Superior temporal gyrus (tissue), 1 donor: ENCODE measurements around the gene OR51T1.
"Not testable (repeated sequence)": the region's sequence is repeated elsewhere in the genome, so short reads cannot be mapped to it uniquely, and the experiment has no call there.

ENCODE experiments used
- DNase-seq: peaks from one replicate; pipeline ENCODE4 v3.0.0-alpha.2; 2016; ENCODE audit errors: extremely low spot score

Gene OR51T1, protein sequence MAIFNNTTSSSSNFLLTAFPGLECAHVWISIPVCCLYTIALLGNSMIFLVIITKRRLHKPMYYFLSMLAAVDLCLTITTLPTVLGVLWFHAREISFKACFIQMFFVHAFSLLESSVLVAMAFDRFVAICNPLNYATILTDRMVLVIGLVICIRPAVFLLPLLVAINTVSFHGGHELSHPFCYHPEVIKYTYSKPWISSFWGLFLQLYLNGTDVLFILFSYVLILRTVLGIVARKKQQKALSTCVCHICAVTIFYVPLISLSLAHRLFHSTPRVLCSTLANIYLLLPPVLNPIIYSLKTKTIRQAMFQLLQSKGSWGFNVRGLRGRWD

DNA sequence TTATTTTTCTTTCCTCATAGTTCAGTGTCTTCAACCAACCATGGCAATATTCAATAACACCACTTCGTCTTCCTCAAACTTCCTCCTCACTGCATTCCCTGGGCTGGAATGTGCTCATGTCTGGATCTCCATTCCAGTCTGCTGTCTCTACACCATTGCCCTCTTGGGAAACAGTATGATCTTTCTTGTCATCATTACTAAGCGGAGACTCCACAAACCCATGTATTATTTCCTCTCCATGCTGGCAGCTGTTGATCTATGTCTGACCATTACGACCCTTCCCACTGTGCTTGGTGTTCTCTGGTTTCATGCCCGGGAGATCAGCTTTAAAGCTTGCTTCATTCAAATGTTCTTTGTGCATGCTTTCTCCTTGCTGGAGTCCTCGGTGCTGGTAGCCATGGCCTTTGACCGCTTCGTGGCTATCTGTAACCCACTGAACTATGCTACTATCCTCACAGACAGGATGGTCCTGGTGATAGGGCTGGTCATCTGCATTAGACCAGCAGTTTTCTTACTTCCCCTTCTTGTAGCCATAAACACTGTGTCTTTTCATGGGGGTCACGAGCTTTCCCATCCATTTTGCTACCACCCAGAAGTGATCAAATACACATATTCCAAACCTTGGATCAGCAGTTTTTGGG is at the start of gene OR51T1:
TSS of gene OR51T1 (plus strand) at position 41 of the 641 bp plus-strand sequence. CDS start at position 41, 0 bp downstream.
- no peak for DNase-seq

DNA sequence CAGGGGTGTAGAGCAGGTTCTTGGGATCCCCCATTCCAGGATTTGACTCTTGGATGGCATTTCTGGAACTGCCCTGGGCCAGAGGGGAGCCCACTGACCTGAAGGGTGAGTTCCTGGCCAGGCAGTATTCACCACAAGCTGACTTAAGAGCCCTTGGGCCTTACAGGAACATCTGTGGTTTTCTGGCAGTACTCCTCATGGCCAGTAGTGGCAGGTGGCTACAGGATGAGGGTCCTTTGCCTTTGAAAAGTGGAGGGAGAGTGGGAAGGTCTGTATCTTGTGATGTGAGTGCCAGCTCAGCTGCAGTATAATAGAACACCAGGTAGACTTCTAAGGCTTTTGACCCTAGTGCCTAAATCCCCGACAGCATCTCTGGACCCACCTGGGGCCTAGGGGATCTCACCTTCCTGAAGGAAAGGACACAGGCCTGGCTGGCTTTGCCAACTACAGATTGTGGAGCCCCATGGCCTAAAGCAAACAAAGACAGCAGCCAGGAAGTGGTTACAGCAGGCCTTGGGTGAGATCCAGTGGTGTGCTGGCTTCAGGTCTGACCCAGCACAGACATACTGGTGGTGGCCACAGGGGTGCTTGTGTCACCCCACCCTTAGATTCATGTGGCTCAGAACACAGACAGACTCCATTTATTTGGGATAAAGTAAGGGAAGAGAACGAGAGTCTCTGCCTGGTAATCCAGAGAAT is 41.7 kb upstream of the OR51T1 start:
- no peak for DNase-seq

DNA sequence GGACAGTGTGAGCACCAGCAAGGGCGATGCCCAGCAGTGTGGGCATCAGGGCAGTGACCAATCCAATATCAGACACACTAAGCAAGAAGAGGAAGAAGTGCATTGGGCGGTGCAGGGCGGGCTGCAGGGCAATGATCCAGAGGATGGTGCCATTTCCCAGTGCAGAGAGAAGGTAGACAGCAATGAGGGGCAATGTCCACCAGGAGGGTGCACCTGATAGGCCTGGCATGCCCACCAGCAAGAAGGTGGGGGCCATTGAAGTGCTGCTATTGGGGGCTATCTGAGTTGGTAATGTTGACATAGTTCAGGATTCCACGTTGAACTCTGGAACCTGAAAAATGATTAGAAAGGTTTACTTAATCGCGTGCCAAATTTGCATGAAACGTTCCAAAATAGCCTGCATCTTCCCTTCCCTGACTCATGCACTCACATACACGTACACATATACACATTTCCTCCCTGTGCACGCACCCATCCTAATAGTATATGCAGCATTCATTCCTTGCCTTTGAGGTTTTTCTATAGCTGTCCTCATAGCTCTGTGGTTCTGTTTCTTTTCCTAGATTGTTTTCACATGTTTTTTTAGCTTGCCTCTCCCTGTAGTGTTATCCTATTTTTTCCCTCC is 32.7 kb upstream of the OR51T1 start, which contains the start of gene OR51S1:
TSS of gene OR51S1 (minus strand) at position 301 of the 625 bp plus-strand sequence. CDS start at position 301, 0 bp downstream.
- no peak for DNase-seq

DNA sequence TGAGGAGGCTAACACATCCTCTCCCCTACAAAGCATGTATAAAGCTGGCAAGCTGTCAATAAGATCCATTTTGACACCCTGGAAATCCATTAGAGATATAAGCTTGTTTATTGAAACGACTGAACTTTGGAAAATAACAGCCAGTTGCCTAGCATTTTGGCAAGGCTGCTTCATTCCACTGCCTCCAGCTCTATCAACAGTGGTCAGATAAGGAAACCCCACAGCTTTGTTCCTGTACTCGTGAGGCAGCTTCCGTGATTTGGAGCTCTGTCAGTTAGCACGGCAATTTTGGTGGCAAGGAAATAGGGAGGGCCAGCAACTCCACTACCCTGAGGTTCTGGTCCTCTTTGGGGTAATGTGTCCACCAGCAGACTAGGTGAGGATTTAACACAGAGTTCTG is 30.7 kb upstream of the OR51T1 start:
- no peak for DNase-seq

DNA sequence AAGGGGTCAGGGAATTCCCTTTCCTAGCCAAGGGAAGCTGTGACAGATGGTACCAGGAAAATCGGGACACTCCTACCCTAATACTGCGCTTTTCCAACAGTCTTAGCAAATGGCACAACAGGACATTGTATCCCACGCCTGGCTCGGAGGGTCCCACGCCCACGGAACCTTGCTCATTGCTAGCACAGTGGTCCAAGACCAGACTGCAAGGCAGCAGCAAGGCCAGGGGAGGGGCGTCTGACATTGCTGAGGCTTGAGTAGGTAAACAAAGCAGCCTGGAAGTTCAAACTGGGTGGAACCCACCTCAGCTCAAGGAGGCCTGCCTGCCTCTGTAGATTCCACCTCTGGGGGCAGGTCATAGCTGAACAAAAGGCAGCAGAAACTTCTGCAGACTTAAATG is 27.4 kb upstream of the OR51T1 start:
- DNase-seq = not testable (repeated sequence)

DNA sequence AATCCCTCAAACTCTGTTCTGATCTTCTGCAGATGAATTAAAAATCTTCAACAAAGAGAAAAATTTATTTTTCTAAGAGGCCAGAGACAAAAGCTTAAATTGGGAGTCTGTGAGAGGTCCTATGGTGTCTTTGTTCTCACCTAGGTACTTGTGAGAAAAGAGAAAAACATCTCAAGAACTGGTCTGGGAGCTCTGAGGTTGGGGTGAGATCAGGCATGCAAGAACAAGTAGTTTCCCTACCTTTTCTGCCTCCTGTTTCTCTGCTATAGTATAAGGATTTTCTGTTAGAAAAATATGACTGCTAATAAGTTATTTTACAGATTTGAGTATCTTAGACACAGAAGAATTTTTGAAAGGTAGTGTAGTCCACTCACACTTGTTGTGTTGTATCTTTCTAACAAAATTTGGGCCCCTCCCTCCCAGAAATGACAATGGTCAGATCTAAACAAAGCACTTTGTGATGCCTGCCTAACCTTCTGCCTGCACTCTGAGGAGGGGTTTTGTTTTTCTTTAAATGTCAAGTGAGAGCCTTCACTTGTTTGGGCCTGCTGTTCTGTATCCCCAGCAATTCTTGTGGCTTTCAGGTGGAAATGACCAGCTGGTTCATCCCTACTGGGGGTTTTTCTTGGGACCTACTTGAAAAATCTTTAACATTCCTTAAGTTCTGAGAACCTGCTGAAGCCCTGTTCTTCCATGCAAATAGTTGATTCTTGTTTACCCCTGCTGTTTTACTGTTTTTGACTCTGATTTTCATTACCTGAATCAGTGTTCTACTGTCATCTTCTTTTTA is 19.1 kb upstream of the OR51T1 start:
- no peak for DNase-seq

DNA sequence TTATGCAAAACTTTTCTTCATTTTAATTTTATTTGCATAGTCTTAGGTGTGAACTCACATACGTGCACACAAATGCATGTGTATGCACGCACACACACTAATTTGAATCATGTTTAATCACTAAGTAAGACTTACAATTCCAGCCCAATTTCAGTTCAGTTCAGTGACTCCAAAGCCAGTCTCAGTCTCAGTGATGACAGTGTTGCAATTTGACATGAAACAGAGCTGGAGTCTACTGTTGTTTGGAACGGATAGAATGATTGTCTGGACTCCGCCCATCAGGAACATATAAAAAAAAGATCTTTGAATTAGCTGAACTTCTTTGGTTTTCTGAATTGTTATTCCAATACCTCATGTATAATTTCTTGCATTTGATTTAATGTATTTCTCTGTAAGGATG is 17.8 kb upstream of the OR51T1 start:
- no peak for DNase-seq

DNA sequence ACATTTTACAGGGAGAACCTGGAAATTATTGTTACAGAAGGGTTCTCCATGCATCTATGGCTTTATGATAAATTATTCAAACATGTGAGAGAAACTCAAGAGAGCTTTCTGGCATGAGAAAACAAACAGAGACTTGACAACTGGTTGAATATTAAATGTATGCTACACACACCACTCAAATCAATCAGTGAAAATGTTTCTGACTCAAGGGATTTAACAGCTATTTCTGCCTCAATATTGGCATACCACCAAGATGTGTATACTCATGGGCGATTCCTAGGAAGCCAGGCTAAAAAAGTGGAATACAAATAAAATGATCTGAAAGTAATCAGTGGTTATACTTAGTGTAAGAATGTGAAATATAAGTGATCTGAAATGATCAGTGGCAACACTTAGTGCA is 15.8 kb upstream of the OR51T1 start:
- no peak for DNase-seq

DNA sequence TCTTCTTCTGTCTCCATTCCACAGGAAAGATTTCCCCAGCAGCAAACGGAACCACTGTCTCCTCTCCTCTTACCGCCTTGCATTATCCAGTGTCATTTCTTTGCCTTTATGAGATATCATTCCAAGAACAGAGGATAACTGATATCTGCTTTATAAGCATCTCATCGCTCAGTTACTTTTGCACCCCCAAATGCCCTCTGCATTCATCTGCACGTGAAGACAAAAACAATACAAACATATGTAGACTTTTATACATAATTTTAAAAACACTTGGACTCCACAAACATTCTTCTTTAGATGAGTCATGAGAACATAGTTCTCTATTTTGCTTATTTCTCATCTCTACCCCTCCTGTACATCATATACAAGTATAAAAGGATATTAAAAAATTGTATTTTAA is 512 bp upstream of the OR51T1 start:
- DNase-seq = no peak

DNA sequence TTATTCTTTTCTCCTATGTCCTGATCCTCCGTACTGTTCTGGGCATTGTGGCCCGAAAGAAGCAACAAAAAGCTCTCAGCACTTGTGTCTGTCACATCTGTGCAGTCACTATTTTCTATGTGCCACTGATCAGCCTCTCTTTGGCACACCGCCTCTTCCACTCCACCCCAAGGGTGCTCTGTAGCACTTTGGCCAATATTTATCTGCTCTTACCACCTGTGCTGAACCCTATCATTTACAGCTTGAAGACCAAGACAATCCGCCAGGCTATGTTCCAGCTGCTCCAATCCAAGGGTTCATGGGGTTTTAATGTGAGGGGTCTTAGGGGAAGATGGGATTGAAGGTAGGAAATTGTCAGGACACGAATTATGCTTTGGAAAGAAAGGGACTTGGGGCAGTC is 843 bp downstream of the OR51T1 start:
- no peak for DNase-seq

DNA sequence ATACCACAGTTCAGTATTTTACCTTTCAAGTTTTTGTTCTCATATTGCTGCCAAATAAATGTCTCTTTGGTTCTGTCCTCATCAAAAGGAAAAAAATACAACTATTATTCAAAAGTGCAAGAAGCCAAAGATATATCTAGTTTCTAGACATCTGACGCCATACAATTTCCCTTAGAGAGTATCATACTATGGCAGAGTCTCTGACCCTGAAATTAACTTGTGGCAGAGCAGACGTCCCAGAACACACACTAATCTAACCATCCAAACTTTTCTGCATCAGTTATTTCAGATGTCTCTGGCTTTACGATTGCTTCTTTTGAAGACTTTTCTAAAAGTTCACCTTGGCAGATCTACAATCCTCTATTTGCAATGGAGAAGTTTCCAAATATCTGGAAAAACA is 2.7 kb downstream of the OR51T1 start:
- no peak for DNase-seq

DNA sequence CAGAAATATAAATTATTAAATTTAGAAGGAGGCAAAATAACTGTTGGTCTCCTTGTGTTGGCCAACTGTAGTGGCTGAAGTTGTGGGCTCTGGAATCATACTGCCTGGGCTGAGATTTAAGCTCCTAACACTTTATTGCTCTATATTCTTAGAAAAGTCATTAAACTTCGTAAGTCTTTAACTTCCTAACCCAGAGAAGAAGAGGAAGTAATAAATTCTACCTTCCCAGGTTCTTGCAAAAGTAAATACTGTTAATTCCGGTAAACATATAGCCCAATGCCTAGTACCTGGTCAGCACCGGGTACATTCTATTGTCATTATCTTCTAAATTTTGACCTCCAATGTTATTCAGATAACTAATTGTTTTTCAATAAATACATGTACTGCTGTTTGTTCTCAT is 4.5 kb downstream of the OR51T1 start:
- DNase-seq = no peak

DNA sequence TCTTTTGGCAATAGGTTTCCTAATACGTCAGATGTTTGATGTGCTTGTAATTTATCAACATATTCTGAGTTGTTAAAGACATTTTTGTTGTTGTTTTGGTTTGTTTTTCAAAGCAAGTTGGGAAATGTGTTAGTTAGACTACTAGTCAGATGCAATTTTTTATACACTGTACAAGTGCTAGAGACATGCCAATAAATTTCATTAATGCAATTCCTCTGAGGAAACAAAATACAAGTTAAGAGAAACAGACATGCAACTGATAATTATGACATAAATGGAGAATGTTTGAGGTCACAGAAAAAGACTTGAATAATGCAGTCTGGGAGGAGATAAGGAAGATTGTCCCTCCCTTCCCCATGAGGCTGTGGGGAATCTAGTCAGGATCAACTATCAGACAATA is 5.9 kb downstream of the OR51T1 start:
- DNase-seq = no peak

DNA sequence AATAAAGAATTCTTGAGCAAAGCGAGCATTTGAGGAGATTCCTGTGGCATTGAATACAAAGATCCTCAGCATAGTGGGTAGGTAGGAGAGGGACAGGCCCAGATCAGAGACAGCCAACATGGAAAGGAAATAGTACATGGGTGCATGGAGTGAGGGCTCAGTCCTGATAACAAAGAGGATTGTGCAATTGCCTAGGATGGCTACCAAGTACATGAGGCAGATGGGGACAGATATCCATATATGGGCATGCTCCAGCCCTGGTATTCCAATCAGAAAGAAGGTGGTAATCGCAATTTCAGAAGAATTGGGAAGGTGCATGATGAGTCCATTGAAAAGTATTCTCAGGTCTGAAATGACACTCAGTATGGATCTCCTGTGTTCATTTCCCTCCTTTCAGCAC is 8.6 kb downstream of the OR51T1 start:
- DNase-seq = no peak

DNA sequence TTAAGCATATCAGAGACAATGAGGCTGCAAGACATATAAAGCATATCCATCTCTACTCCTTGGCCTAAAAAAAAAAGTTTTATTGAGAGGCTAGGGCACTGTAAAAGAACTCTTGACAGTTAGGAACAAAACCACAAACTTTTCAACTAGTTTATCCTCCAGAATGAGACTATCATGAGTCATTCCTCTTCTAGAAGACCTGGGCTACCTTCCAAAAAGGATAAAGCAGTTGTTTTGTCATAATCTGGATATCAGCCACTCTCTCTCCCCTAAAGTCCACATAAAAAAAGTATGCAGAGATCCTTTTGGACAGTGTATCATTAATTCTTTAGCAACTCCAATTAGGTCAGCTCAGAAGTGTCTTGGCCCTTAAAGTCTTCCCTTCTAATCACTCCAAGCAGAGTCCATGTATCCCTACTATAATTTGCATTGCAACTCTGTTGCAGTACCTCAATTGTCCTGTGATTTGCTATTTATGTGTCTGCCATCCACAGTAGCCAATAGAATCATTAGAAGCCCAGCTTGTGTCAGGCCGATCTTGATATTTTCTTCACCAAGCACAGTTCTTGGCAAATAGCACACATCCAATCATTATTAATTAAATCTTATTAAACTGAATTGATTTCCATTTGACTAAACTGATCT is 10.4 kb downstream of the OR51T1 start:
- no peak for DNase-seq

DNA sequence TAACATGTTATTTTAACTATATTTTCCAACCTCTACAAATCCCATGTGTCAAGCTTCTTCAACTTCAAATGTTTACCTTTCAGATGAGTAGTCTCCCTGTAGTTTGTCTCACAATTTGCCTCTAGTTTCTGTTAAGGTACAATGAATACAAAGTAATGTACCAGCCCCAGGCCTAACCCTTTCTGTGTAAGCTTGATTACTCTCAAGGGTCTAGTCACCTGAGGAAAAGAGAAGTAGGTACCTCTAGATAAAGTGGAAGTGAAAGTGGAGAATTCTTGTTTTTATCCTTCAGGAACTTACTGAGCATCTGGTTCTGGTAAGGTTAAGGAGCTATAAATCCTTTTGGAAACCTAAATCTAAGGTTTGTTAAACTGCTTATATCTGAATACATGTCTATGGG is 21.8 kb downstream of the OR51T1 start, which contains the start of gene OR51A7:
TSS of gene OR51A7 (plus strand) at position 300 of the 400 bp plus-strand sequence. CDS start 3,587 bp downstream, outside the sequence.
- DNase-seq = no peak

DNA sequence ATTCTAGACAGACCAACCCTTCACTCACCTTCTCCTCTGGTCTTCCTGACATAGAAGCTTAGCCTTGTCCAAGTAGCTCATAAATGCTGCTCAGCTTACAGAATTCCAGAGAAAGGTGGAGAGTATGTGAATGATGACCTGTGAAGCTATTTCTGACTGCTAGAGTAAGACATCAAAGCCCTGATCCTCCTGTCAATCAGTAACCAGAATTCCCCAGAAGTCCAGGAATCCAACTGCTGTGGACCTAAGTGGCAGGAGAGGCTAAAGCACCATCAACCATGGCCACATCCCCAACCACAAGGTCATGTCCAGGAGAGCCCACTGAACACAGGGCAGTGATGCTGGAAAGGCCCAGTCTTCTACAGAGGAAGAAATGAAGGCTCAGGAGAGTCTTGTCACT is 34.9 kb downstream of the OR51T1 start:
- no peak for DNase-seq

DNA sequence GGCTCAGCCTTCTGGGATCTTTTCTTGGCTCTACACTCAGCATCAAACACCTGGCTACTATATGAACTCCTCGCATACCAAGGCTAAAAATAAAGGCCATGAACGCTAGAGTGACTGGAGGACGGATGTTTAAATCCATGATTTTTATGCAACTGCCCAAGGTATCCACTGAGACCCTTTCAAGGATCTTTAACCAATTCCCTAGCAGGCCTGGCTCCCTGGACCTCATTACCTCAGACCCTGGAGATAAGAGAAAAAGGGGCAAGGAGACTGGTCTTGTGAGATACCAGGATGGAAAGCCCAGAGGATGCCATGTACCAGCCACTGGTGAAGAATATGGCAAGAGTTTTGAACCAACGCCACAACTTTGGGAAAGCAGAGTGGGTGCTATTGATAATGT is 37.5 kb downstream of the OR51T1 start, which contains the start of gene OR51G2:
TSS of gene OR51G2 (minus strand) at position 101 of the 400 bp plus-strand sequence. CDS start 3,687 bp downstream, outside the sequence.
- no peak for DNase-seq

DNA sequence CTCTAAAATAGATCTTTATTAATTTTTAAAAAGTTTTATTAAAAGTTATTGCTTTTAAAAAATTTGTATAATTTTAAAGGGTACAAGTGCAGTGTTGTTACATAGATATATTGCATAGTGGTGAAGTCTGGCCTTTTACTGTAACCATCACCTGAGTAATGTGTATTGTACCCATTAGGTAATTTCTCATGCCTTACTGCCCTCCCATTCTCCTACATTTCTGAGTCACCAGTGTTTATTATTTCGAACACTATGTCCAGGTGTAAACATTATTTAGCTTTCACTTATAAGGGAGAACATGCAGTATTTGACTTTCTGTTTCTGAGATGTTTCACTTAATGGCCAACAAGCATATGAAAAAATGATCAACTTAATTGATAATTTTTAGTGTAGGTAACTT is 40.1 kb downstream of the OR51T1 start:
- no peak for DNase-seq

DNA sequence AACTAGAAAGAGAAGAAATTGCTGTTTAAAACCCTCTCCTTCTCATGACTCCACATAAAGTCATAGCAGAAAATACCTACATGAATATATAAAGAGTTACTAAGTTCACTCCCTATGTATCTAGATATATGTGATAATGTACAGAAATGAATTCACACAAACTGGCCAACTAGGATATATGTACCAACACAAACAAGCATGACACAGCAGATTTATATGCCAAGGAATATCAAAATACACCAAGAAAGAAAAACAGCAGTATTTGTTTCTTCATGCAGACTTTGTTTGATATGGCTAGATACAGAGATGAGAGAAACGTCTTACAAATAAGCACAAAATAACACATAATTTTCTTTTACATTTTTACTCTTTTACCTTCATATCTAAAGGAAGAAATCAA is 40.6 kb downstream of the OR51T1 start:
- no peak for DNase-seq

DNA sequence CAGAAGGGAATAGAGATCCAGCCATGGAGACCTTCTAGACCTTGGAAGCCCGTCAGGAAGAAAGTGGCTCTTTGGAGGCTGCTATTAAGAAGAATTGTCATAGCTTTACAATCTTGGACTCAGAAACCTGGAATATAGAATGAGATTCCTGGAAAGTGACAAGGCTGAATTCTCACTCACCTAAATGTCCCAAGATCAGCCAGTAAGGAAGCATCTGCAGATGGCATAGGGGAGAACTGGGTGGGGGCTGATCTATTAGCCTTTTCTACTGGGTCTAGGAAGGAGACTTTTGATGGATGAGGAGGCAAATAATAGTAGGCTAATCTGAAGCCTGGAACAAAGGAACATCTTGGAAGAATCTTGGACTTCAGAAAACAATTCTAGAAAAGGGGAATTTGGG is 42.5 kb downstream of the OR51T1 start, which contains the start of gene OR51G1:
TSS of gene OR51G1 (minus strand) at position 101 of the 400 bp plus-strand sequence. CDS start at position 101, 0 bp downstream.
- no peak for DNase-seq
